ENCODE measurements around the gene TENM4. TPM values are rescaled to one million over a fixed set of nuclear protein-coding genes. Genes with fewer than 3 reads are reported as not detected.

The TENM4 gene
- polyA plus RNA-seq, 1 donor from 2014 or later = 16.8 TPM

GRCh38 chr11:78607696-78608095 lies 833.1 kb downstream of the TENM4 start:
- Histone ChIP-seq H3K27ac (ENCODE audit: low read length) (no peak overlapping the region), H2AFZ (ENCODE audit: low read depth, low read length) (no peak overlapping the region), H3K36me3 (ENCODE audit: insufficient read depth, low read length) (no peaks in the 10 kb centered on the region), H4K20me1 (ENCODE audit: insufficient read depth) (no peaks in the 10 kb centered on the region), H3F3A (ENCODE audit: insufficient read depth, low read length, poor library complexity, severe bottlenecking) (no peaks in the 10 kb centered on the region), H3K27me3 (ENCODE audit: insufficient read depth, low read depth, low read length) (no peaks in the 10 kb centered on the region), H3K4me3 (ENCODE audit: low read length) (no peak overlapping the region), H3K9me2 (ENCODE audit: insufficient read depth, low read length) (no peaks in the 10 kb centered on the region), H3K9me3 (ENCODE audit: low read length) (no peaks in the 10 kb centered on the region), H3K79me2 (replicated peaks; ENCODE audit: insufficient read depth, low read length) (no peaks in the 10 kb centered on the region), H3K4me2 (ENCODE audit: low read length) (no peak overlapping the region), H3K9ac (ENCODE audit: low read length) (no peak overlapping the region)
- no peak for TF ChIP-seq EP300 (conservative IDR thresholded peaks at IDR 0.05; ENCODE audit: poor library complexity, severe bottlenecking)
- TF ChIP-seq TAF1 (IDR thresholded peaks at IDR 0.05; ENCODE audit: low read depth) = no peak
- no peak for TF ChIP-seq REST (IDR thresholded peaks at IDR 0.05; ENCODE audit: borderline replicate concordance)
- TF ChIP-seq EZH2 (IDR thresholded peaks at IDR 0.05; ENCODE audit: borderline replicate concordance, insufficient read depth, low read length, poor library complexity, severe bottlenecking) = no peak
- TF ChIP-seq RAD21 (conservative IDR thresholded peaks at IDR 0.05) = no peak
- no peak for TF ChIP-seq SMC3 (conservative IDR thresholded peaks at IDR 0.05; ENCODE audit: poor library complexity)
- TF ChIP-seq MXI1 (conservative IDR thresholded peaks at IDR 0.05; ENCODE audit: poor library complexity, severe bottlenecking) = no peak
- TF ChIP-seq CTCF (IDR thresholded peaks at IDR 0.05; ENCODE audit: poor library complexity, severe bottlenecking) = no peak
- no peak for TF ChIP-seq POLR2AphosphoS5 (IDR thresholded peaks at IDR 0.05)

- H3K79me2 ChIP-seq (replicated peaks; ENCODE audit: insufficient read depth, low read length) = no peaks in the 10 kb centered on the region
- H3K4me2 ChIP-seq (ENCODE audit: low read length) = no peak overlapping the region
- no peaks in the 10 kb centered on the region for H3K9me2 ChIP-seq (ENCODE audit: insufficient read depth, low read length)
- no peaks in the 10 kb centered on the region for H3K27me3 ChIP-seq (ENCODE audit: insufficient read depth, low read depth, low read length)
- H3K4me3 ChIP-seq (ENCODE audit: low read length) = no peak overlapping the region
- TF ChIP-seq POLR2AphosphoS5 (IDR thresholded peaks at IDR 0.05) (no peak), EZH2 (IDR thresholded peaks at IDR 0.05; ENCODE audit: borderline replicate concordance, insufficient read depth, low read length, poor library complexity, severe bottlenecking) (no peak), SMC3 (conservative IDR thresholded peaks at IDR 0.05; ENCODE audit: poor library complexity) (no peak), RAD21 (conservative IDR thresholded peaks at IDR 0.05) (no peak), CTCF (IDR thresholded peaks at IDR 0.05; ENCODE audit: poor library complexity, severe bottlenecking) (no peak), TAF1 (IDR thresholded peaks at IDR 0.05; ENCODE audit: low read depth) (no peak)
- no peak overlapping the region for H3K27ac ChIP-seq (ENCODE audit: low read length)
- H3K9ac ChIP-seq (ENCODE audit: low read length) = no peak overlapping the region
- no peaks in the 10 kb centered on the region for H4K20me1 ChIP-seq (ENCODE audit: insufficient read depth)
- no peaks in the 10 kb centered on the region for H3K9me3 ChIP-seq (ENCODE audit: low read length)
- no peak overlapping the region for H2AFZ ChIP-seq (ENCODE audit: low read depth, low read length)
- H3K36me3 ChIP-seq (ENCODE audit: insufficient read depth, low read length) = no peaks in the 10 kb centered on the region
- H3F3A ChIP-seq (ENCODE audit: insufficient read depth, low read length, poor library complexity, severe bottlenecking) = no peaks in the 10 kb centered on the region
Measured at GRCh38 chr11:78606667-78607066, 834.2 kb downstream of the TENM4 start.
